GM12878 (cell line): ENCODE measurements around the gene MRPS27. TPM values are rescaled to one million over a fixed set of nuclear protein-coding genes. Genes with fewer than 3 reads are reported as not detected.

ENCODE experiments used
- ATAC-seq: fragments of 200-7000 bp; cut with Tn5 transposase; 3 replicates; pipeline ENCODE4 v1.9.1; 2020; ENCODE audit warnings: mild to moderate bottlenecking, moderate library complexity
- BruUV-seq: library from RNA; stranded (reverse); fragments of 400-500 nt; replicated peaks from 2 replicates; lab custom pipeline; 2021; lab: Mats Ljungman, UMichigan
- CTCF ChIA-PET: fragments of 300-600 bp; sonication (Branson Sonifier 250); formaldehyde crosslinking; extraction: SDS; loops from one replicate; lab custom pipeline; 2021; ENCODE audit warnings: inconsistent platforms; lab: Yijun Ruan, JAX
- POLR2A ChIA-PET: fragments of 350-600 bp; formaldehyde crosslinking; extraction: SDS; loops from one replicate; lab custom pipeline; 2021; ENCODE audit warnings: inconsistent platforms; lab: Charles Lee
- RAD21 ChIA-PET: fragments of 300-600 bp; sonication (Branson Sonifier 250); formaldehyde crosslinking; loops from one replicate; lab custom pipeline; 2023; ENCODE audit warnings: antibody characterized with exemption; ENCODE audit not compliant: unreplicated experiment; lab: Charles Lee
- SMC1A ChIA-PET: fragments of 300-600 bp; sonication (Branson Sonifier 250); formaldehyde crosslinking; loops from one replicate; lab custom pipeline; 2023; ENCODE audit not compliant: unreplicated experiment, uncharacterized antibody; lab: Charles Lee
- DNase-seq: peaks from one replicate; pipeline ENCODE4 v3.0.0-alpha.2; 2011; ENCODE audit warnings: low read depth, low spot score
- FAIRE-seq: peaks from 3 replicates; lab custom pipeline; 2011; peaks lifted over from hg19 to GRCh38; lab: Jason Lieb, UNC
- H2AFZ ChIP-seq: 2 replicates; pipeline ENCODE4 v1.6.0; 2011; ENCODE audit warnings: low read depth, low read length, control low read depth; ENCODE audit not compliant: control insufficient read depth
- H3K27ac ChIP-seq: 2 replicates; pipeline ENCODE4 v1.5.1; 2011; ENCODE audit warnings: control low read depth; ENCODE audit not compliant: control insufficient read depth, insufficient read depth
- H3K27me3 ChIP-seq, 2 experiments: replicated peaks in 1 of 2; 2 replicates each; pipeline versions ENCODE4 v1.6.0 to v1.6.1; 2011; ENCODE audit warnings: low read length in 1 of 2; ENCODE audit not compliant: control insufficient read depth in 2 of 2, insufficient read depth in 2 of 2
- H3K36me3 ChIP-seq, 2 experiments: 2 replicates each; pipeline ENCODE4 v1.5.1; 2011; ENCODE audit warnings: low read length in 1 of 2; ENCODE audit not compliant: control insufficient read depth in 2 of 2, insufficient read depth in 2 of 2
- H3K4me1 ChIP-seq: 2 replicates; pipeline ENCODE4 v1.6.1; 2011; ENCODE audit warnings: mild to moderate bottlenecking, low read length, moderate library complexity, mixed read lengths; ENCODE audit not compliant: control insufficient read depth, insufficient read depth
- H3K4me2 ChIP-seq: 2 replicates; pipeline ENCODE4 v1.6.0; 2011; ENCODE audit warnings: control low read depth; ENCODE audit not compliant: control insufficient read depth, insufficient read depth
- H3K4me3 ChIP-seq: fragments of 200-600 bp; sonication (generic); 2 replicates; pipeline ENCODE4 v1.5.1; 2016
- H3K79me2 ChIP-seq: 2 replicates; pipeline ENCODE4 v1.6.0; 2011; ENCODE audit warnings: low read length; ENCODE audit not compliant: control insufficient read depth, insufficient read depth
- H3K9ac ChIP-seq: 2 replicates; pipeline ENCODE4 v1.8.0; 2011; ENCODE audit warnings: low read length, control low read depth, mixed read lengths; ENCODE audit not compliant: control insufficient read depth, insufficient read depth
- H3K9me3 ChIP-seq: replicated peaks from 3 replicates; pipeline ENCODE4 v1.5.1; 2011; ENCODE audit warnings: mild to moderate bottlenecking, low read length; ENCODE audit not compliant: control insufficient read depth, insufficient read depth
- H4K20me1 ChIP-seq: 2 replicates; pipeline ENCODE4 v1.6.0; 2011; ENCODE audit not compliant: control insufficient read depth, insufficient read depth
- CEBPB ChIP-seq, 2 experiments: fragments of 150-350 bp in 1 of 2; IDR thresholded peaks; 2 replicates each; pipeline ENCODE4 v1.6.1; 2012 to 2014; ENCODE audit warnings: low read depth in 2 of 2, low read length in 2 of 2, borderline replicate concordance in 1 of 2, inconsistent platforms in 1 of 2
- GATAD2B ChIP-seq: fragments of 450-650 bp; conservative IDR thresholded peaks from 2 replicates; pipeline ENCODE4 v1.6.1; 2017; ENCODE audit warnings: low read depth, mild to moderate bottlenecking, moderate library complexity
- HCFC1 ChIP-seq: fragments of 150-350 bp; IDR thresholded peaks from 2 replicates; pipeline ENCODE4 v1.6.1; 2014; ENCODE audit warnings: low read length
- HDAC6 ChIP-seq: fragments of 200-600 bp; sonication (generic); IDR thresholded peaks from one replicate; pipeline ENCODE4 v1.8.0; 2017; ENCODE audit warnings: antibody characterized with exemption; ENCODE audit not compliant: unreplicated experiment
- HDGF ChIP-seq: fragments of 450-650 bp; IDR thresholded peaks from 2 replicates; pipeline ENCODE4 v1.6.1; 2016; ENCODE audit warnings: antibody characterized with exemption
- IKZF1 ChIP-seq: fragments of 450-650 bp; conservative IDR thresholded peaks from 2 replicates; pipeline ENCODE4 v1.6.1; 2017; ENCODE audit warnings: antibody characterized with exemption, mild to moderate bottlenecking
- KAT2A ChIP-seq: conservative IDR thresholded peaks from 2 replicates; pipeline ENCODE4 v1.6.1; 2011; ENCODE audit warnings: low read depth, low read length; ENCODE audit not compliant: control insufficient read depth
- MYB ChIP-seq: fragments of 150-350 bp; IDR thresholded peaks from 2 replicates; pipeline ENCODE4 v1.6.1; 2014; ENCODE audit warnings: mild to moderate bottlenecking, low read depth, low read length, borderline replicate concordance
- NR2C1 ChIP-seq: fragments of 450-650 bp; IDR thresholded peaks from 2 replicates; pipeline ENCODE4 v1.6.1; 2017; ENCODE audit warnings: antibody characterized with exemption, mild to moderate bottlenecking, moderate library complexity
- POLR2A ChIP-seq: IDR thresholded peaks from 2 replicates; pipeline ENCODE4 v1.6.1; 2011; ENCODE audit warnings: low read depth, mild to moderate bottlenecking, low read length
- SMAD5 ChIP-seq: IDR thresholded peaks from 2 replicates; pipeline ENCODE4 v1.6.1; 2016; ENCODE audit warnings: antibody characterized with exemption, low read depth
- SMARCA5 ChIP-seq: fragments of 450-650 bp; IDR thresholded peaks from 2 replicates; pipeline ENCODE4 v1.6.1; 2017; ENCODE audit warnings: mild to moderate bottlenecking
- STAT3 ChIP-seq: IDR thresholded peaks from 2 replicates; pipeline ENCODE4 v1.6.1; 2011; ENCODE audit warnings: low read depth, low read length, improper control_type of control experiment
- ZNF24 ChIP-seq: fragments of 450-650 bp; IDR thresholded peaks from 2 replicates; pipeline ENCODE4 v1.6.1; 2017; ENCODE audit warnings: antibody characterized with exemption, mild to moderate bottlenecking
- ZNF622 ChIP-seq: fragments of 450-650 bp; IDR thresholded peaks from 2 replicates; pipeline ENCODE4 v1.6.1; 2017; ENCODE audit warnings: mild to moderate bottlenecking, inconsistent platforms
- ZZZ3 ChIP-seq: IDR thresholded peaks from 2 replicates; pipeline ENCODE4 v1.6.1; 2011; ENCODE audit warnings: low read depth; ENCODE audit not compliant: control insufficient read depth, insufficient read length
- WGBS: methylation state at CpG from one replicate; pipeline ENCODE4 v1.1.6; 2016; ENCODE audit warnings: low lambda C conversion rate; ENCODE audit not compliant: insufficient replicate concordance, insufficient coverage; ENCODE audit errors: missing lambda C conversion rate; 5-methylcytosine and 5-hydroxymethylcytosine counted together
- in situ Hi-C: fragments of 300-500 bp; cut with MboI; formaldehyde crosslinking; loops from 9 replicates; pipeline ENCODE4 v1.14.3; 2018; ENCODE audit warnings: mixed read lengths
- intact Hi-C: fragments of 100-400 bp; cut with micrococcal nuclease; formaldehyde crosslinking; loops from one replicate; pipeline ENCODE4 v1.14.2; 2022; ENCODE audit not compliant: unreplicated experiment
- polyA plus RNA-seq, 11 experiments: library from polyadenylated mRNA; depleted of rRNA in 4 of 11; unstranded in 6 of 11; stranded (reverse) in 5 of 11; fragments of >200 nt; fragmentation: Nextera tagmentation in 4 of 11; fragmentation: Illumina TruSeq in 1 of 11; extraction: Ambion mirVana in 4 of 11; extraction: Trizol in 1 of 11; gene quantifications; 1 replicate in 1 of 11; 2 replicates in 10 of 11; pipeline versions ENCODE4 v1.2.1 to v1.2.3, GENCODE V29; 2011 to 2016; ENCODE audit warnings: inconsistent platforms in 2 of 11, missing spikeins in 2 of 11, low read depth in 1 of 11
- total RNA-seq, 4 experiments: library from RNA; depleted of rRNA in 3 of 4; stranded (reverse); fragments of >200 nt in 3 of 4; fragmentation: Illumina TruSeq in 1 of 4; extraction: Trizol in 1 of 4; gene quantifications; 2 replicates each; pipeline versions ENCODE4 v1.2.1 to v1.2.3, GENCODE V29; 2013 to 2021
- TF ChIP-seq, protein P1 (sequence below): fragments of 450-650 bp; IDR thresholded peaks from 2 replicates; pipeline ENCODE4 v1.6.1; 2017; ENCODE audit warnings: mild to moderate bottlenecking
- TF ChIP-seq, protein P2 (sequence below): fragments of 450-650 bp; IDR thresholded peaks from 2 replicates; pipeline ENCODE4 v1.6.1; 2017; ENCODE audit warnings: mild to moderate bottlenecking, moderate library complexity

The MRPS27 gene
- total and polyA plus RNA-seq, 10 of the 15 experiments (the other 5 are each of a cell fraction or from before 2014, with no cell fraction given): 61.0 to 128 (median 93.0) TPM

DNA sequence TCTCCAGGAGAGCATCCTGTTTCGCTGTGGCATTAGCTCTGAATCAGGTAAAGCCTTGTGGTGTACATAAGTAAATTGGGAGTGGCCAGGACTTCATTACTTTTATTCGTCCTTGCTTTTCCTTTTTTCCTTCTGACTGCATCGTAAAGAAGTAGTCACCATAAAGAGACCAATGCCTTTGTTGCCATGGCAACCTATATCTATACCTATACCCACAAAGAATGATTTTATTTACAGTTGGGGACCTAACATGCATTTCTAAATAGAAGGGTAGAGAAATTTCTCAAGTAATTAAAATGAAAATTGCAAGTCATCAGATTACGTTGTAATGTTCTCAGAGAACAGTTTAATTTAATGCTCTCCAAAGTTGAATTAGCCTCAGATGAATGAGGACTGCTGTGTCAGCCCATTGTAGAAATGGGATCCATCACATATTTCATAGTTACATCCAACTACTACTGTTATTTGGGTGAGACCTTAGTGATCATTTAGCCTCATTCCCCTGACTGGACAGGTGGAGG lies 18.7 kb upstream of the MRPS27 start:
- no peak for FAIRE-seq
- 94% methylated on average over 4 of the region's 4 CpGs for WGBS
- TF ChIP-seq SMAD5 (no peak), KAT2A (no peak), ZNF24 (no peak), ZNF622 (no peak), MYB (no peak), SMARCA5 (no peak), HCFC1 (no peak), HDAC6 (no peak), POLR2A (no peak), CEBPB (IDR thresholded peaks at IDR 0.05; ENCODE audit: borderline replicate concordance in 1 of 2, low read depth in 2 of 2, low read length in 2 of 2) (no peak), IKZF1 (no peak), NR2C1 (no peak), HDGF (no peak), GATAD2B (no peak), ZZZ3 (no peak), STAT3 (no peak)
- TF ChIP-seq, protein P1, sequence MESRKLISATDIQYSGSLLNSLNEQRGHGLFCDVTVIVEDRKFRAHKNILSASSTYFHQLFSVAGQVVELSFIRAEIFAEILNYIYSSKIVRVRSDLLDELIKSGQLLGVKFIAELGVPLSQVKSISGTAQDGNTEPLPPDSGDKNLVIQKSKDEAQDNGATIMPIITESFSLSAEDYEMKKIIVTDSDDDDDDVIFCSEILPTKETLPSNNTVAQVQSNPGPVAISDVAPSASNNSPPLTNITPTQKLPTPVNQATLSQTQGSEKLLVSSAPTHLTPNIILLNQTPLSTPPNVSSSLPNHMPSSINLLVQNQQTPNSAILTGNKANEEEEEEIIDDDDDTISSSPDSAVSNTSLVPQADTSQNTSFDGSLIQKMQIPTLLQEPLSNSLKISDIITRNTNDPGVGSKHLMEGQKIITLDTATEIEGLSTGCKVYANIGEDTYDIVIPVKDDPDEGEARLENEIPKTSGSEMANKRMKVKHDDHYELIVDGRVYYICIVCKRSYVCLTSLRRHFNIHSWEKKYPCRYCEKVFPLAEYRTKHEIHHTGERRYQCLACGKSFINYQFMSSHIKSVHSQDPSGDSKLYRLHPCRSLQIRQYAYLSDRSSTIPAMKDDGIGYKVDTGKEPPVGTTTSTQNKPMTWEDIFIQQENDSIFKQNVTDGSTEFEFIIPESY: no peak
- TF ChIP-seq, protein P2, sequence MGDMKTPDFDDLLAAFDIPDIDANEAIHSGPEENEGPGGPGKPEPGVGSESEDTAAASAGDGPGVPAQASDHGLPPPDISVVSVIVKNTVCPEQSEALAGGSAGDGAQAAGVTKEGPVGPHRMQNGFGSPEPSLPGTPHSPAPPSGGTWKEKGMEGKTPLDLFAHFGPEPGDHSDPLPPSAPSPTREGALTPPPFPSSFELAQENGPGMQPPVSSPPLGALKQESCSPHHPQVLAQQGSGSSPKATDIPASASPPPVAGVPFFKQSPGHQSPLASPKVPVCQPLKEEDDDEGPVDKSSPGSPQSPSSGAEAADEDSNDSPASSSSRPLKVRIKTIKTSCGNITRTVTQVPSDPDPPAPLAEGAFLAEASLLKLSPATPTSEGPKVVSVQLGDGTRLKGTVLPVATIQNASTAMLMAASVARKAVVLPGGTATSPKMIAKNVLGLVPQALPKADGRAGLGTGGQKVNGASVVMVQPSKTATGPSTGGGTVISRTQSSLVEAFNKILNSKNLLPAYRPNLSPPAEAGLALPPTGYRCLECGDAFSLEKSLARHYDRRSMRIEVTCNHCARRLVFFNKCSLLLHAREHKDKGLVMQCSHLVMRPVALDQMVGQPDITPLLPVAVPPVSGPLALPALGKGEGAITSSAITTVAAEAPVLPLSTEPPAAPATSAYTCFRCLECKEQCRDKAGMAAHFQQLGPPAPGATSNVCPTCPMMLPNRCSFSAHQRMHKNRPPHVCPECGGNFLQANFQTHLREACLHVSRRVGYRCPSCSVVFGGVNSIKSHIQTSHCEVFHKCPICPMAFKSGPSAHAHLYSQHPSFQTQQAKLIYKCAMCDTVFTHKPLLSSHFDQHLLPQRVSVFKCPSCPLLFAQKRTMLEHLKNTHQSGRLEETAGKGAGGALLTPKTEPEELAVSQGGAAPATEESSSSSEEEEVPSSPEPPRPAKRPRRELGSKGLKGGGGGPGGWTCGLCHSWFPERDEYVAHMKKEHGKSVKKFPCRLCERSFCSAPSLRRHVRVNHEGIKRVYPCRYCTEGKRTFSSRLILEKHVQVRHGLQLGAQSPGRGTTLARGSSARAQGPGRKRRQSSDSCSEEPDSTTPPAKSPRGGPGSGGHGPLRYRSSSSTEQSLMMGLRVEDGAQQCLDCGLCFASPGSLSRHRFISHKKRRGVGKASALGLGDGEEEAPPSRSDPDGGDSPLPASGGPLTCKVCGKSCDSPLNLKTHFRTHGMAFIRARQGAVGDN: no peak

More for the DNA sequence above, 18.7 kb upstream of the MRPS27 start:
- no TSS peak for BruUV-seq
- ChIA-PET RAD21 (interaction anchor here (0.7 kb wide), 1 partner anchor 198 kb away, joined by 3 read pairs; no protein-coding TSS in a partner anchor), CTCF (interaction anchor here (1.3 to 1.4 kb wide), 2 partner anchors 27 to 480 kb away, joined by 3 to 7 read pairs; no protein-coding TSS in a partner anchor), POLR2A (no interaction called here), SMC1A (interaction anchor here (1.0 kb wide), 1 partner anchor 15 kb away, joined by 3 read pairs; no protein-coding TSS in a partner anchor)
- intact Hi-C loops (no loop called here), in situ Hi-C loops (no loop called here)
- ATAC-seq (no peak), DNase-seq (no peak)
- Histone ChIP-seq H3K27ac (no peak overlapping the region), H3K4me3 (no peak overlapping the region), H3K9ac (no peak overlapping the region), H3K4me2 (no peak overlapping the region), H3K79me2 (no peaks in the 10 kb centered on the region), H3K4me1 (no peaks in the 10 kb centered on the region), H3K36me3 (peaks cover 2 to 23% of the 10 kb centered on the region in 2 experiments), H2AFZ (no peak overlapping the region), H3K9me3 (no peaks in the 10 kb centered on the region), H4K20me1 (no peaks in the 10 kb centered on the region), H3K27me3 (no peaks in the 10 kb centered on the region)
